Cardiac septum (tissue), 1 donor: ENCODE results near the gene CHMP2A. TPM values are rescaled to one million over a fixed set of nuclear protein-coding genes. Genes with fewer than 3 reads are reported as not detected.
A peak's percentile ranks its signal among the peaks of the same experiment; 100 is the strongest.
"Not testable (repeated sequence)": the region's sequence is repeated elsewhere in the genome, so short reads cannot be mapped to it uniquely, and the experiment has no call there.

Experiments used
- DNase-seq: peaks from one replicate; pipeline ENCODE4 v3.0.0-alpha.2; 2020; ENCODE audit warnings: low spot score
- intact Hi-C: fragments of 100-400 bp; cut with DNase I; formaldehyde crosslinking; loops from one replicate; pipeline ENCODE4 v1.14.0; 2022
- total RNA-seq: library from RNA; stranded (reverse); fragmentation: NEBNext Ultra II Directional; extraction: Animal tissue kit (Norgen Biotek cat#: 25700); gene quantifications from one replicate; pipeline ENCODE4 v1.2.1, GENCODE V29; 2021
- donor health status: DM: no; HTN: no; CAD: no.

Gene CHMP2A
- total RNA-seq, 1 donor from 2014 or later: 138 TPM

DNA sequence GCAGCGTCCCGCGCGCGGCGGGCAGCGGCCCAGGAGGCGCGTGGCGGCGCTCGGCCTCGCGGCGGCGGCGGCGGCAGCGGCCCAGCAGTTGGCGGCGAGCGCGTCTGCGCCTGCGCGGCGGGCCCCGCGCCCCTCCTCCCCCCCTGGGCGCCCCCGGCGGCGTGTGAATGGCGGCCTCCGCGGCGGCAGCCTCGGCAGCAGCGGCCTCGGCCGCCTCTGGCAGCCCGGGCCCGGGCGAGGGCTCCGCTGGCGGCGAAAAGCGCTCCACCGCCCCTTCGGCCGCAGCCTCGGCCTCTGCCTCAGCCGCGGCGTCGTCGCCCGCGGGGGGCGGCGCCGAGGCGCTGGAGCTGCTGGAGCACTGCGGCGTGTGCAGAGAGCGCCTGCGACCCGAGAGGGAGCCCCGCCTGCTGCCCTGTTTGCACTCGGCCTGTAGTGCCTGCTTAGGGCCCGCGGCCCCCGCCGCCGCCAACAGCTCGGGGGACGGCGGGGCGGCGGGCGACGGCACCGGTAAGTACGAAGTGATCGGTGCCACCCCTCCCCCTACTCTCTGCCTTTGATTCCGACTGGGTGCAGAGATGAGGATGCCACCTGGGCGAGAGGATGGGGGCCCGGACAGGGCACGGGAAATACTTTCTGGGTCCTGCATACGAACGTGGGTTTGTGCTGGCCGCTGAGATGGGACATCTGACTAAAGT lies 10.2 kb downstream of the CHMP2A start:
- no peak for DNase-seq
- intact Hi-C loops: loop anchor here (1.0 kb wide), 1 partner anchor 45 kb away; no protein-coding TSS in a partner anchor

DNA sequence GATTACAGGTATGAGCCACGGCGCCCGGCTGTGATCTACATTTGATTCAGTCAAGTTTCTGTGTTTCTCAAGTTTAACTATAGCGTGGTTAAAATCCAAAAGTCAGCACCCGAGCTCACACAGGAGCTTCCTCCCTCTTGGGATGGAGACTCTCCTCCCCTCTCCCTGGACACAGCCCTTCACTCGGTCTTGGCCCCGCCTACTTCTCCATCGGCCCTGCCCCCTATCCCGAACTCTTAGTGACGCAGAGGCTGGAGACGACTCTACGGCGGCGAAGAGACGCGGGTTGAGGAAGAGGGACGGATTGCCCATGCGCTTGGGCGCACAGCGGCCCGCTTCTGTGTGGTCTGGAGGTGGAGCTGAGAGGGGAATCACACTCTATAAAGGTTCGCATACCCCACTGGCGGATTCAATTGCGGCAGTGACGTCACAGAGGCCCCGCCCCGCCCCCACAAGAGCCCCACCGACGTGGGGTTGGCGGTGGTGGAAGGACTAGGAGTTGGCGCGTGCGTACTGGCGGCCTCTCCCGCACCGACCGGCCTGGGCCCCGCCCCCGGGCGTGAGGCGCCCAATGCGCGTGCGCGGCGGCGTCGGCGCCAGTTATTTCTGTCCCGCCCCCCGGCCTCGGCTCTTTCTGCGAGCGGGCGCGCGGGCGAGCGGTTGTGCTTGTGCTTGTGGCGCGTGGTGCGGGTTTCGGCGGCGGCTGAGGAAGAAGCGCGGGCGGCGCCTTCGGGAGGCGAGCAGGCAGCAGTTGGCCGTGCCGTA lies 10.9 kb downstream of the CHMP2A start, which contains the start of gene TRIM28:
Gene TRIM28, plus strand, starts transcription at position 239 of the 765 bp plus-strand sequence. CDS start 694 bp downstream, outside the sequence.
- peak; percentile 99 for DNase-seq
- intact Hi-C loops: loop anchor here (1.0 kb wide), 1 partner anchor 45 kb away; no protein-coding TSS in a partner anchor

DNA sequence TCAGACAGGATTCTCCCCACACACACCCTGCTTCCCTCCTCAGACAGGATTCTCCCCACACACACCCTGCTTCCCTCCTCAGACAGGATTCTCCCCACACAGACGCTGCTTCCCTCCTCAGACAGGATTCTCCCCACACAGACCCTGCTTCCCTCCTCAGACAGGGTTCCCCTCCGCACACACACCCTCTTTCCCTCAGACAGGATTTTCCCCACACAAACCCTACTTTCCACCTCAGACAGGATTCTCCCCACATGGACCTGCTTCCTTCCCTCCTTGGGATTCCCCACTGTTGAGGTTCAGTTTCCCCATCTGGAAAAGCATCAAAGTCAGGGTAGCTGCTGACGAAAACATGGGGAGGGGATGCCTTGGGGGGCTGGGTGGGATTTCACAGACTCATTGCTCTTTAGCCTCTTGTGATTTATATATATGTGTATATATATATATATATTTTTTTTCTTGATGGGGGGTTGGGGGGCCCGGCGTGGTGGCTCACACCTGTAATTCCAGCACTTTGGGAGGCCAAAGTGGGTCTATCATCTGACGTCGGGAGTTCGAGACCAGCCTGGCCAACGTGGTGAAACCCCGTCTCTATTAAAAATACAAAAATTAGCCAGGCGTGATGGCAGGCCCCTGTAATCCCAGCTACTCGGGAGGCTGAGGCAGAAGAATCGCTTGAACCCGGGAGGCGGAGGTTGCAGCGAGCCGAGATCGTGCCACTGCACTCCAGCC lies 12.1 kb downstream of the CHMP2A start:
- DNase-seq, intact Hi-C loops: not testable (repeated sequence)

- DNase-seq, intact Hi-C loops: not testable (repeated sequence)
Observed at GRCh38 chr19:58539169-58539559, 15.7 kb downstream of the CHMP2A start.

DNA sequence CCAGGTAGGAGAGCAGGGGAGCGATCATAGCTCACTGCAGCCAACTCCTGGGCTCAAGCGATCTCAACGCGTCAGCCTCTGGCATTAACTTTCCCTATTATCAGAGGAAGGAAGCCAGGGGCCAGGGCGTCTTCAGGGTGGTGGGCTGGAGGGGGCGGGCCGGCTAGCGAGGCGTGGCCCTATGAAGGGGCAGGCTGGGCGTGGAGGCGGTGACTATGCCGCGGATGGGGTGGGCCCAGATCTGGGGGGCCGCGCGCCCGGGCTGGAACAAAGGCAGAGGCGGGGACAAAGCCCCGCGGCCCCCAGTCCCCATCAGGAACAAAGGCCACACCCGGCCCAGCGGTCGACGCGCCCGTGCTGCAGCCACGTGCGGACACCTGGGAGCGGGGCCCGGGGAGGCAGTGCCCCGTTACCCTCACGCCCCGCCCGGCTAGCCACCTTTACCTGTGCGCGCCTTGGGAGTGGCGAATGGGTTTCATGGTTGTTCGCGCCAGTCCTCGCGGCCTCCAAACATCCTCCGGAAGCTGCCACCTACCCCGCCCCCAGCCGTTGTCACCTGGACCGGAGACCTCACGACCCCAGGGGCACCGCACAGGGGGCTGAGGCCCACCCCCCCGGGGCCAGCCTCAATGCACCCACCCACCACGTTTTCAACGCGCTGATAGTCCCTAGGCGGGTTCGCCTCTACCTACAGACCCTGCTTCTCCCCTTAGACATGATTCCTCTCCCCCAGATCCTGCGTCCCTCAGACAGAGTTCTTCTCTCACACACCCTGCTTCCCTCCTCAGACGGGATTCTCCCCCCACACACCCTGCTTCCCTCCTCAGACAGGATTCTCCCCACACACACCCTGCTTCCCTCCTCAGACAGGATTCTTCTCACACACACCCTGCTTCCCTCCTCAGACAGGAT lies 16.4 kb downstream of the CHMP2A start:
- intact Hi-C loops: no loop called here
- DNase-seq: no peak

DNA sequence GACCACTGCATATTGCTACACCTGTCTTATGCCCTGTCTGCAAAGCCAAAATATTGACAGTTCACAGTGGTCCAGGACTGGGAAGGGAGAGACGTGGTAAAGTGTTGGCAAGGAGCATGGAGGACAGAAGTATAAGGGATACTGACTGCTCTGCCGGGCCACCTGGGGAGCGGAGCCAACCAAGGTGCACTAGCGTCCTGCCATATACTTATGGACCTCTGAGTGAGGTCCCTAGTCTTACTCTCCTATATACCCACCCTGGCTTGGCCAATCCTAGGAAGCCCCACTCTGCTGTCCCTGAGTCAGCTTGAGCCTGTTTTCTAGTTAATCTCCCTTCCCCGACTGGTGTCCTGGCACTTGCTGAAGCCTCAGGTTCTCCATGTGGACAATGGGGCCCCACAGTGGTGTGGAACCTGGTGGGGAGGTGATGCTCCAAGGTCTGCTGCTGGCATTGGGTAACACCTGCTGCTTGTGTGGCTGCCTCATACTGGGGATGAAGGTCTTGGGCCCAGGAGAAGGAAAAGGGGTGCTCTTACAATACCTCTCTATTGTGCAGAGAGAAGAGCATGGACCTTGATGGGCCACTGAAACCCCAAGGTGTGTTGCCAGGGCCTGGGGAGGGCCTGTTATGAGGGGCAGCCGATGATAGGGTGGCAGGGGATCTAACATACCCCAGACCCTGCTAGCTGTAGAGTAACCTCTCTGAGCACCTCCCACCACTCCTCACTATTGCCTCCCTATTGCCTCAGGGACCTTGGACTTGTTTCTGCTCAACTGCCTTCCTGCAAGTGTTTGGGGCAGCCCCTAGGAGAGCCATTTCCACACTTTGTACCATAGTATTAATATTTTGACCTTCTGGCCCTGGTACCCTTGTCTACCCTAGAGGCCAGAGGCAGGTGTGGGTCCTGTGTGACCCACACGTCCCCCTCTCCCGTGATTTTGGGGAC lies 17.8 kb downstream of the CHMP2A start:
- intact Hi-C loops: no loop called here
- DNase-seq: no peak

GRCh38 chr19:58535857-58536256 lies 19.0 kb downstream of the CHMP2A start:
- intact Hi-C loops: no loop called here
- no peak for DNase-seq

DNA sequence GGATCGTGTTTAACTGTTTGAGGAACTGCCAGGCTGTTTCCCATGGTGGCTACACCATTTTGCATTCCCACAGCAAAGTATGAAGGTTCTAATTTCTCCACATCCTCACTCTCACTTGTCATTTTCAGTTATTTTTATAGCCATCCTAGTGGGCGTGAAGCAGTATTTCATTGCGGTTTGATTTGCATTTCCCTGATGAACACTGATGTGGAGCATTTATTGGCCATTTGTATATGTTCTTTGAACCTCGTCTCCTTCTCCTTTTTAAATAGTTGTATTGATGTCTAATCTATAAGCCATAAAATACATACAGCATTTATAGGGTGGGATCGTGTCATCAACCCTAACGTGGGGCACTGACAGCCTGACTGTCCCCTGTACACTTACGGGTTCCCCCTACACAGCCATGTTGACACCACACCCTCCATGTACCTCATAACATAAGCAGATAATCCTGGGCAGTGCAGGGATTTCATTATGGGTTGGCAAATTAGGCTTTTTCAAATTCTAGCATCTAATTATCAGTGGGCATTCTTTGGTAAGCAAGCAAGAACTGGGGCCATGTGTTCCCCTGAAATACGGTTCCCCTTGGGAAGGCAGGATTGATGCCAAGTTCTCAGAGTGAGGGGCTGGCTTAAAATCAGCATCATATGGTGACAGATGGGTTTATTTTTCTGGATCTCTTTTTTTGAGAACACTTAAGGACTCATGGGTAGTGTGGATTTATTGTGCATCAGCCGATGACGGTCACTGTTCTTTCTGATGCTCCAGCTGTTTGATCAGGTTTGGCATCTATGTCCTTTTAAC lies 23.7 kb downstream of the CHMP2A start:
- no peak for DNase-seq
- intact Hi-C loops: no loop called here

- no peak for DNase-seq
- intact Hi-C loops: no loop called here
Observed at GRCh38 chr19:58529405-58529804, 25.5 kb downstream of the CHMP2A start.

GRCh38 chr19:58522709-58523108 lies 32.2 kb downstream of the CHMP2A start:
- intact Hi-C loops: no loop called here
- no peak for DNase-seq

DNA sequence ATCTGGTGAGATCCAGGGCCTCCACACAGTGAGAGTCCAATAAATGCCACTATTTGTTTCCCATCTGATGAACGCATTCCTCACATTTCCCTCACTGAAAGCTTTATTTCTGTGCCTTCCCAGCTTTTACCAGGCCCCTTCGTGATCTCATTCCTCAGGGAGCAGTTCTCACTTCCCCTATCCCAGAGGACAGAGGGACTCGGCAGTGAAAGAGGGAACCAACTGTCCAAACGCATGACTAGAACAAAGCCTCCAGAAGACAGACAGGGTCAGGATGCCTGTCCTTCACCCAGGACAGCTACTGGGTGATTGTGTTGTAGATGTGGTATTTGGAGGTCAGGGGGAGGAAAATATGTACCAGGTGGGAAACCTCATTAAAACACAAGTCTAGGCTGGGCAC lies 33.3 kb downstream of the CHMP2A start:
- intact Hi-C loops: no loop called here
- no peak for DNase-seq

- no peak for DNase-seq
- intact Hi-C loops: no loop called here
Observed at GRCh38 chr19:58520257-58520599, 34.7 kb downstream of the CHMP2A start.

DNA sequence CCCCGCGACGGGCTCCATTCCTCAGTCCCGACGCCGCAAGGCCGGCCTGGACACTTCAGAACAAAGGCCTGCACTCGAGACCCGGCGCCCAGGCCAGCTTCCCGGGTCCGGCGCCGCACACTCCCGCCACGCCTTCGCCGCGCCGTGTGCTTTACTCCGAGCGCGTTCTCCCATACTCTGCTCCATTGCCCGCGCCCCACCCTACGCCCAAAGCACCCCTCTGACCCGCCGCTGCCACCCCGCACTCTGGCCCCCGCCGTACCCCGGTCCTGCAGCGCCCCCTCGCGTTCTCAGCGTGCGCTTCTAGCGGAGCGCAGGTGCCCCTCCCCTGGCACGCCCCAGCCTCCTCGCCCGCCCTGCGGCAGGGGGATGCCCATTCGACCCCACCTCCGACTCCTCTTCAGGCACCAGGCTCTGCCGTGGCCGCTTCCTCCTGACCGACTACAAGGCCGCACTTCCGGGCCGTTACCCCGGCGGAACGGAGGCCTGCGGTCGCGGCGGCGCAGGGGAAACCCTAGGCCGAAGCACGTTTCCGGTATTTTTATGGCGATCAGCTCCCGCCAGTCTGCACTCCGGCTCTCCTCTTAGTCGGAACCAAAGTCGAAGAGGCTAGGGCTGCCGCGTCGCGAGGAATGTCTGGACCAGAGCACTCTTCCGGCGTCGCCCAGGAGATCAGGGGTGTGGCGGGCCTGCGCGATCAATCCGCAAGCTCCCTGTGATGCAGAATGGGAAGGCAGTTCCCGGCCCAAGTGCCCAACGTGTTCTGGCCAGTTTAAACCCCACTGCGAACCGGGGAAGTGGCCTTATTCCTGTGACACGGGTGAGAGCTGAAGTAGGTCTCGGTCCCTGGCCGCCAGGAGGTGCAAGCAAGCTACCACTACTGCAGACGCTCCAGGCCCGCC lies 35.3 kb downstream of the CHMP2A start, which contains the start of gene ZBTB45:
Gene ZBTB45, minus strand, starts transcription at position 456 of the 902 bp plus-strand sequence. CDS start 2,137 bp downstream, outside the sequence.
- DNase-seq: peak; percentile 94
- intact Hi-C loops: loop anchor here (1.0 to 2.0 kb wide), 2 partner anchors 13 to 35 kb away; partner anchors contain the start of gene CHMP2A

DNA sequence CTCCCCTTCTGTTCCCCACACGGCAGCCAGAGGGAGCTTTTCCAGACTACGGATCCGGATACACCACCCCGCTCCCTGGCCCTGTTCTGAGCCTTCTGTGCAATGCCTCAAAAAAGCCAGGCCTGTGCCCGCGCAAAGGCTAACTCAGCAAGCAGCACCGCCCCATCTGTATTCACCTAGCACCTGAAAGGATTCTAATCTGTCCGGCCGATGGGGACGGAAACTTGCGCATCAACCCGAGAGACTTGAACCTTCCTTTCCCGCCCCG lies 35.9 kb downstream of the CHMP2A start:
- intact Hi-C loops: loop anchor here (1.0 to 2.0 kb wide), 2 partner anchors 13 to 36 kb away; partner anchors contain the start of gene CHMP2A
- no peak for DNase-seq

- no peak for DNase-seq
- intact Hi-C loops: loop anchor here (1.0 to 2.0 kb wide), 2 partner anchors 12 to 36 kb away; partner anchors contain the start of gene CHMP2A
Observed at GRCh38 chr19:58518256-58519086, 36.4 kb downstream of the CHMP2A start.
